Medulla oblongata (tissue), 1 donor: ENCODE results near the gene TPRN.
A peak's percentile ranks its signal among the peaks of the same experiment; 100 is the strongest.
"Not testable (repeated sequence)": the region's sequence is repeated elsewhere in the genome, so short reads cannot be mapped to it uniquely, and the experiment has no call there.

ENCODE experiments used
- DNase-seq: peaks from one replicate; pipeline ENCODE4 v3.0.0-alpha.2; 2015; ENCODE audit errors: extremely low spot score

TPRN gene

GRCh38 chr9:137200311-137201204 lies at the start of gene TPRN:
Gene TPRN (minus strand): TSS chr9:137200741. CDS start chr9:137200711, 30 bp downstream.
- peak; percentile 99 for DNase-seq

- DNase-seq: no peak
These were observed 47.3 kb upstream of the TPRN start for GRCh38 chr9:137247916-137248175.

DNA sequence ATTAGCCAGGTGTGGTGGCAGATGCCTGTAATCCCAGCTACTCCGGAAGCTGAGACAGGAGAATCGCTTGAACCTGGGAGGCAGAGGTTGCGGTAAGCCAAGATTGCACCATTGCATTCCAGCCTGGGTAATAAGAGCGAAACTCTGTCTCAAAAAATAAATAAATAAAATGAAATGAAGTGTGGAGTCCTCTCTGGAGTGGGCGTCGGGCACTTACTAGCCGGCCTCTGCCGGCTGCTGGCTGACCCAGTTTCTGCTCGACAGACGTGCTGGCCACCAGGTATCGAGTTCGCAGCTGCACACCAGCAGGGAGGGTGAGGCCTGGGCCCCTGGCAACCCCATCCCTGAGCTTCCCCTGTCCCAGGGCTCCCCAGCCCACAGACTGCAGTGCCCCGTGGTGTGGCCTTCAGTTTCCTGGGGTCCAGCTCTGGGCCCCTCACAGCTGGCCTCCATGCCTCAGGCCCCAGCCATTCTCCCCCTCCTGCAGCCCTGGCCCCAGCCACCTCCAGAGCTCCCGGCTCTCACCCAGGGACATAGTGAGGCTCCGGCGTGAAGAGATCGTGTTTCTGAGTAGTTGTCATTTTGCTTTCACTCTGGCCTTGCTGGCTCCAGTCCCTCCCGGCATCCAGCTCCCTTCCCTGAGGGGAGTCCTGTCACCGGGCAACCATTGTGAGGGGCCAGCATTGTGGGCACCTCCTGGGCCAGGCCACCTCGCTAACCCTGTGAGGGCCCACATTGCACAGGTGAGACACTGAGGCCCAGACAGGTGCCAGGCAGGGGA lies 46.8 kb upstream of the TPRN start:
- no peak for DNase-seq

DNA sequence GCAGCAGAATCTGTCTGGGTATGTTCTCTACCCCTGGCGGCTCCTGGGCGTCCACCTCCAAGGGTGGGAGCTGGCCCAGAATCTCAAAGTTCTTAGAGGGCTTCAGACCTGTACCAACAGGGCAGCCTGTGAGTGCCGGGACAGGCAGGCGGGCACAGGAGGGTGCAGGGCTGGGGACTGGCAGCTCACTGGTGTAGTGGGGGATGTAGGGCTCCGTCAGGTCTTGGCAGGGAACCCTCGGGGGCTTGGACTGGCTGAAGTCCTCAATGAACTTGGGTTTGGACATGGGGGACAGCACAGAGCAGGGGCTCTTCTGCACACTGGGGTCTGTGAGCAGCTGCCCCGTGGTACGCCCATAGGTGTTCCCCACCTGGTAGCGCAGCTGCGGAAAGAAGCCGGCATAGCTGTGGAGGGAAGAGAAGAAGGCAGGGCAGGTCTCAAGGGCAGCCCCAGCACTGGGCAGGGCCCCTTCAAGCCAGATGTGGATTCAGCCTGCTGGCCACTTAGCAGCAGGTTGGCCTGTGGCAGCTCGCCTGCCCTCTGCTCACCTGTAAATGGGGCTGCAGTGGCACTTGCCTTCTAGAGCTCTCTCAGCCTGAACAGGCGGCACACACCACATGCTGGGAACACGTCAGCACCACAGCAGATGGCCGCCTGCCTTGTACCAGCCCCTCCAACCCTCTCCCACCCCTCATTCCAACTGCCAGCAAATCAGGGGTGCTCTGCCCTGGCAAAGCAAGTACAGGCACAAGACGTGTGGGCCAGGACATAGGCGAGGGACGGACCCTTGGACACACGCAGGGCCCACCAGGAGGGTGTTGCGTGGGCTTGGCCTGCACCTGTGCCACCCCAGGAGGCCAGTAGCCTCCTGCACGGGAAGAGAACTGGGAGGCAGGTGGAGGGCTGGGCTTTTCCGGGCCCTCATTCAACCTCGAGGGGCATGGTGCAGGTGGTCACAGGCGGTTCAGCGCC lies 45.2 kb upstream of the TPRN start:
- no peak for DNase-seq

DNA sequence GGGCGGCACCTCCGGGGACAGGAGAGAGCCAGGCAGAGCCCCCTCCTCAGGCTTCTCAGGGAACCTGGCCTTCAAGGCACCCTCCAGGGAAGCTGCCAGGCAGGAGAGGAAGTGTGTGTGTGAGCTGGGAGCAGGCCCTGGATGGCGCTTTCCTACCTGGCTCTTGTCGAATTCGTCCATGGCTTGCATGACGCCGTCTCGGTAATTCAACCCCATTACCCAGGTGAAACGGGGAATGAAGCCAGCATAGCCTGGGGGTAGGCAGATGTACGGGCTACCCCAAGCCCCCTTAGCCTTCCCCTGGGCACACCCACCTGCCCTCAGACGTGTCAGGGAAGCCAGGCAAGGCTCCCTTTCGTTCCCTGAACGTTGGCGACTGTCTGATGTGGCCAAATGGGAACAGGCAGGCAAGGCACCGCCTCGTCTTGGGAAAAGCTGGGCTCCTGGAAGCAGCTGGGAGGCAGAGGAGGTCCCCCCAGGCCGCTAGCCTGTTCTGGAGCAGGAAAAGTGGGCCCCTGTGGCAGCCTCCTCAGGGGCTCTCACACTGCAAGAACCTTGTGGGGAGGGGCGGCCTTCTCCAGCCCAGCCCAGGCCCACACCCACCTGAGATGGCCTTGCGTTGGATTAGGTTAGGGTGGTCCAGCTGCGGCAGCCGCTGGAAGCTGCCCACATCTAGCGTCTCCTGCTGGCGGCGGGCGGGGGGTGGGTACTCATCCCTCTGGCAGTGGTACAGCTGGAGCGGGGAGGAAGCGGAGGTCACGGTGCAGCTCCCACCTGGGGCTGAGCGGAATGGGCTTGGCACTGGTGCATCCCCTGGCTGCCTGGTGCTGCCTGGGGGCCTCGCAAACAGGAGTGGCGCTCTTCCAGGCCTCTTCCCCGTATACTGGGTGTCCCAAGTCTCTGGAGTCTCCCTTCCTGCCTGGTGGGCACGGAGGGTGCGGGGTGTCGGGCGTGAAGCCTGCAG lies 44.2 kb upstream of the TPRN start:
- DNase-seq: no peak

DNA sequence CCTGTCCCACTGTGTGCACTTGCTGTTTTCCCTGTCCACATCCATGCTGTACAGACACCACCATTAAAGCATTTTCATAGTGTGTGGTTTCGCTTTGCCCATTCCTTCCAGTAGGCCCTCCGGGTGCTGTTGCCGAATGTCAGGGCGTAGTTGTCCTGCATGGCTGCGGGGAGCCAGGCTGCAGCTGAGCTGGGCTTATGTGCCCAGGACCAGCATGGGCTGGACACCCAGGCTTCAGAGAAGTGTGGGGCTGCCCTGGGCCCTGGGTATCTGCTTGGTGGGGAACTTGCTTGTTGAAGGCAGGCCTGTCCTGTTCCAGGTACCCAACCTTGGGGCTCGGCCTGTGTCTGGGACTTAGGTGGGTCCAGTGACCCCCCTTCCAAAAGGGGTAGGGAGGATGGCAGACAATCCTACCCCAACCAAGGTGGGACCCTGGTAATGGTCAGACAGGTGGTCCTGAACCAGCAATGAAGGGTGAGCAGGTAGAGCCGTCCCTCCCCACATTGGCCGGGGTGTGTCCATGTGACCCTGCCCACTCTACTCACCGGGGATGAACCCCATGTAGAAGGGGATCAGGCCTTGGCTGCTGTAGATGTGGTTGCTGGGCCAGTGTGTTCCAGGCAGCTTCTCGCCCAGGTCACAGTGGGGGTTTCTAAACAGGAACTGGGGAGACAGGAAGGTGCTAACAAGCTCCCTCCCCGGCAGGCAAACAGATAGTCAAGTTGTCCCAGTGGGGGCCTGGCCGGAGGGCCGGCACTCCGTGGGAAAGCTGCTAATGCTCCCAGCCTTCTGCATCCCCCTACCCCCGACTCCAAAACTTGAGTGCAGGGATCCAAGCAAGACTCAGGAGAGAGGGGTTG lies 43.3 kb upstream of the TPRN start:
- DNase-seq: no peak

DNA sequence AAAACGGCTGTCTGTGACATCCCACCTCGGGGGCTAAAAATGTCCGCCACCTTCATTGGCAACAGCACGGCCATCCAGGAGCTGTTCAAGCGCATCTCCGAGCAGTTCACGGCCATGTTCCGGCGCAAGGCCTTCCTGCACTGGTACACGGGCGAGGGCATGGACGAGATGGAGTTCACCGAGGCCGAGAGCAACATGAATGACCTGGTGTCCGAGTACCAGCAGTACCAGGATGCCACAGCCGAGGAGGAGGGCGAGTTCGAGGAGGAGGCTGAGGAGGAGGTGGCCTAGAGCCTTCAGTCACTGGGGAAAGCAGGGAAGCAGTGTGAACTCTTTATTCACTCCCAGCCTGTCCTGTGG lies 42.7 kb upstream of the TPRN start:
- DNase-seq: not testable (repeated sequence)

GRCh38 chr9:137242269-137243203 lies 42.0 kb upstream of the TPRN start:
- no peak for DNase-seq

GRCh38 chr9:137241490-137242268 lies 41.1 kb upstream of the TPRN start:
- no peak for DNase-seq

DNA sequence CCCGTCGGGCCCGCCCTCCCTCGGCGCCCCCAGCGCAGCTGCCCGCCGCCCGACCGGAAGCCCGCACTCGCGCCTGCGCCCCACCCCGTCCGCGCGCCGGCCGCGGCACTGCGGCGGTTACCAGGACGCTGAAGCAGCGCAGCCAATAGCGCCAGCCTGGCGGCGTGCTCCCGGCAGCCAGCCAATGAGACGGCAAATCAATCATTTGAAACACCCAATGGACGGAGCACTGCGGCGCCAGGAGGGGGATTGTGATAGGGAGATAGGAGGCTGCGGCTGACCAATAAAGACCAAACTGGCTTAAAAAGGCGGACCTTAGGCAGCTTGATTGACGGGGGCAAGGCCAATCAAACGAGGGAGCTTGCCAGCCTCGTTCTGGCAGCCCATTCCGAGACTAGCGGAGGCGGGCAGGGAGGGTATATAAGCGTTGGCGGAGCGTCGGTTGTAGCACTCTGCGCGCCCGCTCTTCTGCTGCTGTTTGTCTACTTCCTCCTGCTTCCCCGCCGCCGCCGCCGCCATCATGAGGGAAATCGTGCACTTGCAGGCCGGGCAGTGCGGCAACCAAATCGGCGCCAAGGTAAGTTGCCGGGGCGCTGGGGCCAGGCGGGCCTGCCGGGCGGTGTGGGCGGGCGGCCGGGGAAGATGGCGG lies 40.4 kb upstream of the TPRN start, which contains the start of gene TUBB4B:
TSS of gene TUBB4B (plus strand) at position 447 of the 649 bp plus-strand sequence. CDS start at position 521, 74 bp downstream.
- peak; percentile 100 for DNase-seq

DNA sequence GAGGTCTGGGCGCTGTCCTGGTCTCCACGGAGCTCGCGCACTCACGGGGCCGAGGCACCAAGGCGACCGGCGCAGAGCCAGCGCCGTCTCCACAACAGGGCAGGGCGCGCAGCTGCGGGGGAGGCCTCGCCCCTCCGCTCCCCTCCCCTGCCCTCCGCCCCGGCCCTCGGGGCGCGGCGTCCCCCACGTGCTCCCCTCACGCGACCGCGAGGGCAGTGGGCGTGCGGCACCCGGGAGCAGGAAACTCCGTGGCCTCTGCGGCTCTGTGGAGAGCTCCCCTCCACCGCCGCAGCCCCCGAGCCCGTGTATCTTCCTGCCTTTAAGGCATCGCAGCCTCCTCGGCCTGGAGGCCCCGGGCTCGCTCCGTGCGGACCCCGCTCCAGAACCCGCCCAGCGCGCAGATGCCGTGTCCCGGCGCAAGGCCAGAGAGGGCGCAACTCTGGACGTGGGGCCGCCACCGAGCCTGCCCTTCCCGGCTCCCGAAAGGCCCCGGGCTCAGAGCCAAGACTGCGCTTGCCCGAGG lies 39.8 kb upstream of the TPRN start:
- peak; percentile 86 for DNase-seq

- not testable (repeated sequence) for DNase-seq
These were observed 39.1 kb upstream of the TPRN start for GRCh38 chr9:137239541-137240200.

GRCh38 chr9:137237759-137238726 lies 37.5 kb upstream of the TPRN start:
- DNase-seq: peak; percentile 86

- DNase-seq: no peak
These were observed 36.4 kb upstream of the TPRN start for GRCh38 chr9:137236936-137237421.
